IPS-18c (cell line): ENCODE results near the gene PCNX3.
"Not testable (repeated sequence)": the region's sequence is repeated elsewhere in the genome, so short reads cannot be mapped to it uniquely, and the experiment has no call there.

Experiments
- H3K4me3 ChIP-seq: 2 replicates; pipeline ENCODE4 v1.7.0; 2013; ENCODE audit warnings: low read depth, mild to moderate bottlenecking, low read length, moderate library complexity; ENCODE audit not compliant: insufficient read depth
- H3K9me3 ChIP-seq: one replicate; pipeline ENCODE4 v1.6.1; 2013; ENCODE audit warnings: mild to moderate bottlenecking, low read length, moderate library complexity; ENCODE audit not compliant: control insufficient read depth, insufficient read depth

Gene PCNX3

GRCh38 chr11:65653229-65654225 lies 38.0 kb downstream of the PCNX3 start:
- Histone ChIP-seq H3K9me3 (no peaks in the 10 kb centered on the region), H3K4me3 (no peak overlapping the region; the same call in 1 of the 2 replicates)

DNA sequence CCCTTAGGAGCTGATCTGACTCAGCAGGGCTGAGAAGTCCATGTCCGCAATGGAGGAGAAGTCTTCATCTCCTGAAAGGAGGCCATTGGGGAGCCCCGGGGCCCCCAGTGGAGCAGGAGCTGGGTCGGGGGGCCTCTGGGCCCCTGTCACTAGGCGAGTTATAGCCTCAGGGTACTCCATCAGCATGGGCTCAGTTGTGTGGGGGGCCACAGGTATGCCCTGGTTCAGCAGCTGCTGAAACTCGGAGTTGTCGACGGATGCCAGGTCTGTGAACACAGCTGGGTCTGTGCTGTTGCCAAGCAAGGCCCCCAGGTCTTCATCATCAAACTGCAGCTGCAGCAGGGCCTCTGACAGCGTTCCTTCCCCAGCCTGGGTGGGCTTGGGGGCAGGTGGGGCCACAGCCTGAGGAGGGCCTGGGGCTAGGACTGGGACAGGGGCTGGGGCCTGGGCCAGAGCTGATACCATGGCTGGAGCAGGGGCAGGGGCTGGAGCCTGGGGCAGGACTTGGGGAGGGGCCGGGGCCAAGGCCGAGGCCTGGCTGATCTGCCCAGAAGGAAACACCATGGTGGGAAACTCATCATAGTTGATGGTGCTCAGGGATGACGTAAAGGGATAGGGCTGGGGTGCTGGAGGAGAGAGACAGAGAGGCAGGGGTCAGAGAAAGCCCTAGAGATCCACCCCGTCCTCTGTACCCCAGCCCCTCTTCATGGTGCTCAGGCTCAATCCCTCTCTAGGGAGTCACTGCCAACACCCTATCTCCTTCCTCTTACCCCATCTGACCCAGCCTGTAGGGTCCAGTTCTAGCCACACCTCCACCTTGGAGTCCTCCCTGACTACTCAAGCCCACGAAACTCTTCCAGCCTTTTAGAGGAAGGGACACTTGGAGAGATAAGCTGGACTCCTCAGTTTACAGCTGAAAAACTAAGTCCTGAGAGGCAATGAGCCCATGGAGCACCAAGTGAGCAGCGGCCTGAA lies 39.1 kb downstream of the PCNX3 start:
- Histone ChIP-seq H3K4me3 (no peak overlapping the region), H3K9me3 (no peaks in the 10 kb centered on the region)

- H3K4me3 ChIP-seq = no peak overlapping the region
- no peaks in the 10 kb centered on the region for H3K9me3 ChIP-seq
These were observed 40.2 kb downstream of the PCNX3 start for GRCh38 chr11:65655570-65656332.

- no peaks in the 10 kb centered on the region for H3K9me3 ChIP-seq
- no peak overlapping the region for H3K4me3 ChIP-seq
These were observed 41.9 kb downstream of the PCNX3 start for GRCh38 chr11:65657426-65657825.

DNA sequence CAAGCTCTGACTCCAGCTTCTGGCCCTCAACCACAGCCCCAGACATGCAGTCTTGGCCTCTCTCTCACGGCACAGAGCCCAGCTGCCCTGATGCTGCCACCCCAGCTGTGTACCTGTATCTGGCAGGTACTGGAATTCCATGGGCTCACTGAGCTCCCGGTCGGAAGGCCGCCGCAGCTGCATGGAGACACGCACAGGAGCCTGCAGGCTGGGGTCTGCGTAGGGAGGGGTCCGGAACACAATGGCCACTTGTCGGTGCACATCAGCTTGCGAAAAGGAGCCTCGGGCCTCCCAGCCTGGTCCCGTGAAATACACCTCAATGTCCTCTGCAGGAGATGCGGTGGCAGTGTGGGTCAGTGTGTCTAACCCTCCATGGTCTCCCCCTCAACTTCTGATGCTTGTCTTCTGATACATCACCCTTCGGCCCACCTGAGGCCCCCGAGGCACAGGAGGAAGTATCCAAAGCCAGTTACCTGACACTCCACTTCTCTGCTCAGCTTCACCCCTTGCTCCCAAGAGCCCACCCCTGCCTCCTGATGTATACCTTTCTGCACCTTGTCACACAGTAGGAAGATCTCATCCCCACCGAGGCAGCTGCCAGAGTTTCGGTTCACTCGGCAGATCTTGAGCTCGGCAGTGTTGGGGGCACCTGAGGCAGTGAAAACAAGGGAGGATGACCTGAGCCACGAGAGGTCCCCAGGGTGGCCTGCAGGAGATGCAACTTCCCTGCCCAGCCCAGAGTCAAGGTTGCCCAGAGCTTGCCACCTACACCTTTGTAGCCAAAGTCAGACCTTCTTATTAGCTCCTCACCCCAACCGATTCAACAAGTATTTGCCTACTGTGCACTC lies 42.8 kb downstream of the PCNX3 start:
- Histone ChIP-seq H3K9me3 (no peaks in the 10 kb centered on the region), H3K4me3 (no peak overlapping the region)

- Histone ChIP-seq H3K4me3 (no peak overlapping the region), H3K9me3 (no peaks in the 10 kb centered on the region)
These were observed 44.5 kb downstream of the PCNX3 start for GRCh38 chr11:65660038-65660437.

DNA sequence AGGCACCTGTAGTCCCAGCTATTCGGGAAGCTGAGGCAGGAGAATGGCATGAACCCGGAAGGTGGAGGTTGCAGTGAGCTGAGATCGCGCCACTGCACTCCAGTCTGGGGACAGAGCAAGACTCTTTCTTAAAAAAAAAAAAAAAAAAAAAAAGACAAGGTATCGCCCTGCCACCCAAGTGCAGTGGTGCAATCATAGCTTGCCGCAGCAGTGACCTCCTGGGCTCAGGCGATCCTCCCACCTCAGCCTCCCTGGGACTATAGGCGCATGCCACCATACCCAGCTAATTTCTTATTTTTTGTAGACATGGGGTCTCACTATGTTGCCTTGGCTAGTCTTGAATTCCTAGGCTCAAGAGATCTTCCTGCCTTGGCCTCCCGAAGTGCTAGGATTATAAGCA lies 45.3 kb downstream of the PCNX3 start:
- H3K4me3 ChIP-seq, H3K9me3 ChIP-seq: not testable (repeated sequence)

- Histone ChIP-seq H3K9me3 (no peaks in the 10 kb centered on the region), H3K4me3 (peak overlapping the region; percentile 92)
These were observed 46.1 kb downstream of the PCNX3 start for GRCh38 chr11:65661599-65662246.

GRCh38 chr11:65662247-65662798 lies 46.7 kb downstream of the PCNX3 start:
- Histone ChIP-seq H3K9me3 (no peaks in the 10 kb centered on the region), H3K4me3 (peak overlapping the region; percentile 92)

DNA sequence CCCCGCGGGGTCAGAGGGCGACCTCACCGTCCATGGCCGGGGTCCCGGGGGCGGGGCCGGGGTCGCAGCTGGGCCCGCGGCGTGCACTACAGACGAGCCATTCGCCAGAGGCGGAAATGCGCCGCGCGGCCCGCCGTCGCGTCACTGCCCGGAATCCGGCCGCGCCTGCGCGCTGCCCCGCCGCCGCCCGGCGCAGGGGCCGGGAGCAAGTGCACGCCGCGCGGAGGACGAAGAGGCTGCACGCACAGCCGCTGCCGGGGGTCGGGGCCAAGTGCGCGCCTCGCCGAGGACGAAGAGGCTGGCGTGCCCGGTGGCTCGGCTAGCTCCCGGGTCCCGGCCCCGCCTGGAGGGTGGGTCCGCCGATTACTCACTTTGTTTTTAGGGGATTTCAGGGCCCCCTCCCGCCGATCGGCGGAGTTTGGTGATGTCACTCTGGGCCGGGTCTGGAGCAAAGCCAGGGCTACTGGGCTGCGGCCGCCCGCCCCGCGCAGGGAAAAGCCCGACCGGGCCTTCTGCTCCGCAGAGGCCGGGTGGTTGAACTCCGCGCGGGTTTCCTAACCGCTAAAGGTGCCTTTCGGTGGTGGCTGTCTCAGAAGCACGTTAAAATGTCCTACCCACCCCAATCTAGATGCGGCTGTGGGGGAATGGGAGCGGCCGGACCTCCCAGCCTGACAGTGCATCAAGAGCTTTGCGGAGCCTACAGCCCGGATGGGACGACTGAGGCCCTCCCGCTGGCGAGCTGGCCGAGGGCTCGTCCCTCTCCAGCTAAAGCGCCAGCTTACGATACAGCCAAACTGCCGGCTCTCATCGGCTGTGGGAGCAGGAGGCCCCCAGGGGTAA lies 47.4 kb downstream of the PCNX3 start, which contains the start of gene RELA:
RELA (minus strand) TSS at position 118 of the 840 bp plus-strand sequence; CDS start at position 34, 84 bp downstream.
- H3K4me3 ChIP-seq = peak within 1 kb of the TSS; percentile 92
- H3K9me3 ChIP-seq = no peaks in the 10 kb centered on the region

- Histone ChIP-seq H3K9me3 (no peaks in the 10 kb centered on the region), H3K4me3 (peak overlapping the region; percentile 92)
These were observed 48.1 kb downstream of the PCNX3 start for GRCh38 chr11:65663639-65664200.

DNA sequence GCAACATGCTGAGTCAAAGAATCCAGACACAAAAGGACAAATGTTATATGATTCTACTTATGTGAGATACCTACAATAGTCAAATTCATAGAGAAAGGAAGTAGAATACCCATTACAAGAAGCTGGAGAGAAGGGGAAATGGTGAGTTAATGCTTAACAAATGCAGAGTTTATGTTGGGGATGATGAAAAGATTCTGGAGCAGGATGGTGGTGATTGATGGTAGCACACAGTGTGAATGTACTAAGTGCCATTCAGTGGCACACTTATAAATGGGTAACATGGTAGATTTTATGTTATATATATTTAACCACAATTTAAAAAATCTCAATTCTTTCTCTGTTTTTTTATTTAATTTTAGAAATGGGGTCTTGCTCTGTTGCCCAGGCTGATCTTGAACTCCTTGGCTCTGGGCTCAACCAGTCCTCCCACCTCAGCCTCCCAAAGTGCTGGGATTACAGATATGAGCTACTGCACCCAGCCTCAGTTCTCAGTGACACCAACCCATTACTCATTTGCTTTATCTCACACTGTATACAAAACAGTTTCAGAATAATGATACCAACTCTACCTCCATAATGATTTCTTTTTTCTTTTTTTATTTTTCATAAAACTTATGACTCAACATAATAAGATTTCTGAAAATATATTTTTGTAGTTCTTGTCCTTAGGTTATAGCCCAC lies 56.7 kb downstream of the PCNX3 start:
- Histone ChIP-seq H3K9me3 (no peaks in the 10 kb centered on the region), H3K4me3 (no peak overlapping the region)

GRCh38 chr11:65672982-65673381 lies 57.4 kb downstream of the PCNX3 start:
- no peak overlapping the region for H3K4me3 ChIP-seq
- no peaks in the 10 kb centered on the region for H3K9me3 ChIP-seq

- Histone ChIP-seq H3K4me3 (no peak overlapping the region), H3K9me3 (no peaks in the 10 kb centered on the region)
These were observed 64.7 kb downstream of the PCNX3 start for GRCh38 chr11:65680192-65680743.
